Stimulated activated CD4-positive, alpha-beta T cell treated with anti-CD3 and anti-CD28 coated beads, Interleukin-4, amount 100 ng/mL, for 48 hours (primary cell): ENCODE data around the gene A2M.
A peak's percentile ranks its signal among the peaks of the same experiment; 100 is the strongest.

Experiments
- DNase-seq, 2 donors: peaks; one replicate each; pipeline ENCODE4 v3.0.0-alpha.2; 2020; ENCODE audit warnings: low read depth in 2 of 2

A2M gene

GRCh38 chr12:9073076-9073475, 42.6 kb downstream of the A2M start:
- DNase-seq = no peak

GRCh38 chr12:9072481-9073038, 43.2 kb downstream of the A2M start:
- DNase-seq = no peak

- no peak for DNase-seq
Measured at GRCh38 chr12:9071969-9072368, 43.8 kb downstream of the A2M start.

GRCh38 chr12:9071518-9071917, 44.2 kb downstream of the A2M start:
- no peak for DNase-seq

- DNase-seq = no peak
Measured at GRCh38 chr12:9070351-9070750, 45.4 kb downstream of the A2M start.

GRCh38 chr12:9068600-9068999, 47.1 kb downstream of the A2M start:
- no peak for DNase-seq

GRCh38 chr12:9068086-9068485, 47.6 kb downstream of the A2M start:
- DNase-seq = no peak

- no peak for DNase-seq
Measured at GRCh38 chr12:9066755-9067423, 48.8 kb downstream of the A2M start.

- no peak for DNase-seq
Measured at GRCh38 chr12:9066183-9066623, 49.5 kb downstream of the A2M start.

- DNase-seq = no peak
Measured at GRCh38 chr12:9065607-9065856, 50.2 kb downstream of the A2M start.

- no peak for DNase-seq
Measured at GRCh38 chr12:9064815-9065606, 50.7 kb downstream of the A2M start.

- peak; percentile 38 to 53 for DNase-seq
Measured at GRCh38 chr12:9064201-9064814, 51.4 kb downstream of the A2M start.

GRCh38 chr12:9052610-9053009, 63.1 kb downstream of the A2M start:
- no peak for DNase-seq

GRCh38 chr12:9051158-9051550, 64.6 kb downstream of the A2M start:
- no peak for DNase-seq

- no peak for DNase-seq
Measured at GRCh38 chr12:9050521-9051157, 65.1 kb downstream of the A2M start.

- no peak for DNase-seq
Measured at GRCh38 chr12:9049520-9050133, 66.1 kb downstream of the A2M start.

GRCh38 chr12:9048930-9049329, 66.8 kb downstream of the A2M start:
- DNase-seq = no peak

- DNase-seq = no peak
Measured at GRCh38 chr12:9047105-9047504, 68.6 kb downstream of the A2M start.

GRCh38 chr12:9043766-9044165, 72.0 kb downstream of the A2M start:
- no peak for DNase-seq

- no peak for DNase-seq
Measured at GRCh38 chr12:9041321-9041720, 74.4 kb downstream of the A2M start.

- DNase-seq = no peak
Measured at GRCh38 chr12:9040484-9041186, 75.1 kb downstream of the A2M start.
